CD14-positive monocyte (primary cell): ENCODE data around the gene SHQ1. TPM values are rescaled to one million over a fixed set of nuclear protein-coding genes. Genes with fewer than 3 reads are reported as not detected.

ENCODE experiments used
- DNase-seq, 3 donors: peaks; one replicate each; pipeline ENCODE4 v3.0.0-alpha.2; 2011 to 2022
- H2AFZ ChIP-seq: 2 replicates; pipeline ENCODE4 v1.6.0; 2012; ENCODE audit warnings: mild to moderate bottlenecking, low read depth, low read length, inconsistent platforms; ENCODE audit not compliant: insufficient read depth, poor library complexity, severe bottlenecking
- H3K27ac ChIP-seq, 2 donors: 1 replicate in 1 of 2; 2 replicates in 1 of 2; pipeline ENCODE4 v1.5.1; 2012 to 2013; ENCODE audit warnings: low read length in 2 of 2, control low read depth in 1 of 2, inconsistent platforms in 1 of 2, low read depth in 1 of 2, mild to moderate bottlenecking in 1 of 2
- H3K27me3 ChIP-seq, 2 donors: one replicate each; pipeline versions ENCODE4 v1.6.0 to v1.6.1; 2011 to 2013; ENCODE audit warnings: low read length in 2 of 2; ENCODE audit not compliant: control insufficient read depth in 2 of 2, insufficient read depth in 2 of 2
- H3K36me3 ChIP-seq, 2 donors: replicated peaks in 1 of 2; 1 replicate in 1 of 2; 2 replicates in 1 of 2; pipeline versions ENCODE4 v1.5.1 to v1.6.1; 2012 to 2013; ENCODE audit warnings: low read length in 2 of 2, control low read depth in 1 of 2, inconsistent platforms in 1 of 2, mild to moderate bottlenecking in 1 of 2; ENCODE audit not compliant: insufficient read depth in 2 of 2, control insufficient read depth in 1 of 2
- H3K4me1 ChIP-seq, 2 donors: 1 replicate in 1 of 2; 2 replicates in 1 of 2; pipeline versions ENCODE4 v1.5.1 to v1.6.1; 2012 to 2013; ENCODE audit warnings: low read length in 2 of 2, control low read depth in 1 of 2, inconsistent platforms in 1 of 2, mild to moderate bottlenecking in 1 of 2, moderate library complexity in 1 of 2; ENCODE audit not compliant: insufficient read depth in 2 of 2, control insufficient read depth in 1 of 2
- H3K4me2 ChIP-seq: replicated peaks from 2 replicates; pipeline ENCODE3; 2012; ENCODE audit warnings: low read length, moderate library complexity, mild to moderate bottlenecking; ENCODE audit not compliant: poor library complexity, severe bottlenecking; ENCODE audit errors: extremely low read depth
- H3K4me3 ChIP-seq, 3 experiments: fragments of 200-600 bp in 1 of 3; sonication (generic) in 1 of 3; replicated peaks in 1 of 3; 1 replicate in 2 of 3; 2 replicates in 1 of 3; pipeline ENCODE4 v1.5.1; 2011 to 2013; ENCODE audit warnings: low read length in 3 of 3, mild to moderate bottlenecking in 3 of 3, control low read depth in 2 of 3, low read depth in 2 of 3, inconsistent platforms in 1 of 3, moderate library complexity in 1 of 3
- H3K79me2 ChIP-seq: 2 replicates; pipeline ENCODE4 v1.6.0; 2012; ENCODE audit warnings: mild to moderate bottlenecking, control low read depth, inconsistent platforms, low read length, moderate library complexity; ENCODE audit not compliant: insufficient read depth
- H3K9ac ChIP-seq: 2 replicates; pipeline ENCODE4 v1.6.0; 2017; ENCODE audit warnings: low read length, mild to moderate bottlenecking; ENCODE audit not compliant: insufficient read depth, poor library complexity, severe bottlenecking
- H3K9me3 ChIP-seq, 2 donors: replicated peaks in 1 of 2; 1 replicate in 1 of 2; 2 replicates in 1 of 2; pipeline versions ENCODE4 v1.5.1 to v1.6.1; 2012 to 2013; ENCODE audit warnings: low read length in 2 of 2, control low read depth in 1 of 2; ENCODE audit not compliant: control insufficient read depth in 1 of 2, insufficient read depth in 1 of 2
- H4K20me1 ChIP-seq: 2 replicates; pipeline ENCODE4 v1.6.0; 2012; ENCODE audit warnings: mild to moderate bottlenecking, low read length, control low read depth, moderate library complexity; ENCODE audit not compliant: insufficient read depth
- H3K27ac Mint-ChIP-seq, 7 donors: one replicate each; pipeline ENCODE4 v1.8.0; 2020; ENCODE audit warnings: mild to moderate bottlenecking in 7 of 7, mixed read lengths in 7 of 7, moderate library complexity in 6 of 7, inconsistent platforms in 2 of 7
- H3K27me3 Mint-ChIP-seq, 3 donors: one replicate each; pipeline ENCODE4 v1.8.0; 2021 to 2022; ENCODE audit warnings: low read depth in 3 of 3, mild to moderate bottlenecking in 3 of 3, mixed read lengths in 3 of 3, moderate library complexity in 3 of 3, inconsistent platforms in 1 of 3
- H3K36me3 Mint-ChIP-seq, 2 donors: one replicate each; pipeline ENCODE4 v1.8.0; 2020; ENCODE audit warnings: mixed read lengths in 2 of 2, inconsistent platforms in 1 of 2, mild to moderate bottlenecking in 1 of 2
- H3K4me1 Mint-ChIP-seq: one replicate; pipeline ENCODE4 v1.8.0; 2020; ENCODE audit warnings: mild to moderate bottlenecking, mixed read lengths
- H3K4me3 Mint-ChIP-seq, 2 donors: one replicate each; pipeline ENCODE4 v1.8.0; 2020; ENCODE audit warnings: mild to moderate bottlenecking in 2 of 2, mixed read lengths in 2 of 2, moderate library complexity in 1 of 2
- H3K9me3 Mint-ChIP-seq, 7 donors: one replicate each; pipeline ENCODE4 v1.8.0; 2020 to 2022; ENCODE audit warnings: mixed read lengths in 7 of 7, mild to moderate bottlenecking in 6 of 7, moderate library complexity in 6 of 7, inconsistent platforms in 2 of 7
- WGBS: methylation state at CpG from one replicate; pipeline ENCODE4 v1.1.5; 2013; ENCODE audit warnings: missing lambda C conversion rate; ENCODE audit not compliant: insufficient coverage; 5-methylcytosine and 5-hydroxymethylcytosine counted together
- intact Hi-C, 2 donors: fragments of 100-400 bp; cut with micrococcal nuclease; formaldehyde crosslinking; loops; one replicate each; pipeline versions ENCODE4 v1.15.0 to v1.15.1; 2023
- polyA plus RNA-seq, 3 donors: library from polyadenylated mRNA; depleted of rRNA in 1 of 3; unstranded in 2 of 3; stranded (reverse) in 1 of 3; fragments of 300-500 nt in 2 of 3; fragments of >200 nt in 1 of 3; fragmentation: Illumina TruSeq in 2 of 3; gene quantifications; 1 replicate in 2 of 3; 2 replicates in 1 of 3; pipeline ENCODE4 v1.2.3, GENCODE V29; 2012 to 2021
- TF ChIP-seq, protein P1 (sequence below): fragments of 200-600 bp; IDR thresholded peaks from one replicate; pipeline ENCODE4 v1.8.0; 2022; ENCODE audit warnings: antibody characterized with exemption, mild to moderate bottlenecking

The SHQ1 gene
- polyA plus RNA-seq, 3 donors: 3.5 to 31.6 (median 8.2) TPM

DNA sequence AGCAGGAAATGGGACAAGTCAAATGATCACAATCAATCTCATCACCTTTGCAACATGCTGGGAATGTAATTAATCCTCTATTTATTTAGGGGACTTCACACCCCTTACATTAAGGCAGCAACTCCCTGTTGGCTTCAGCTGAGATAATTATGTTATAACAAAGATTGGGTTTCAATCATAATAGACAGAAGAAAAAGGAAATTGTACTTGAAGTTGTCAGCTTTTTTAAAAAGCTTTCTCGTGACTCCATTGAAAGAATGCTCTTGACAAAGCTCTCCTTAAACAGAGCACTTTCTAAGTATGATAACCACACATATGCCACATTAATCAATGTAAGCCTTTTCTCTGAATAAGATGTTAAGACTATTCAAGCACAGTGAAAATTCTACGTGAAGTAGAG lies 65.7 kb downstream of the SHQ1 start:
- H3K36me3 ChIP-seq: peaks cover 8 to 32% of the 10 kb centered on the region in 2 donors
- H4K20me1 ChIP-seq: no peaks in the 10 kb centered on the region
- no peak overlapping the region for H3K9ac ChIP-seq
- H3K36me3 Mint-ChIP-seq: peaks cover 16 to 19% of the 10 kb centered on the region in 2 donors
- no peaks in the 10 kb centered on the region for H3K4me1 Mint-ChIP-seq
- H3K4me3 ChIP-seq: no peak overlapping the region
- H3K27ac ChIP-seq: no peak overlapping the region
- no peaks in the 10 kb centered on the region for H3K27me3 ChIP-seq
- H3K4me2 ChIP-seq: no peak overlapping the region
- H3K27ac Mint-ChIP-seq: no peak overlapping the region
- no peak overlapping the region for H3K4me3 Mint-ChIP-seq
- DNase-seq: no peak
- no peaks in the 10 kb centered on the region for H3K27me3 Mint-ChIP-seq
- TF ChIP-seq, protein P1, sequence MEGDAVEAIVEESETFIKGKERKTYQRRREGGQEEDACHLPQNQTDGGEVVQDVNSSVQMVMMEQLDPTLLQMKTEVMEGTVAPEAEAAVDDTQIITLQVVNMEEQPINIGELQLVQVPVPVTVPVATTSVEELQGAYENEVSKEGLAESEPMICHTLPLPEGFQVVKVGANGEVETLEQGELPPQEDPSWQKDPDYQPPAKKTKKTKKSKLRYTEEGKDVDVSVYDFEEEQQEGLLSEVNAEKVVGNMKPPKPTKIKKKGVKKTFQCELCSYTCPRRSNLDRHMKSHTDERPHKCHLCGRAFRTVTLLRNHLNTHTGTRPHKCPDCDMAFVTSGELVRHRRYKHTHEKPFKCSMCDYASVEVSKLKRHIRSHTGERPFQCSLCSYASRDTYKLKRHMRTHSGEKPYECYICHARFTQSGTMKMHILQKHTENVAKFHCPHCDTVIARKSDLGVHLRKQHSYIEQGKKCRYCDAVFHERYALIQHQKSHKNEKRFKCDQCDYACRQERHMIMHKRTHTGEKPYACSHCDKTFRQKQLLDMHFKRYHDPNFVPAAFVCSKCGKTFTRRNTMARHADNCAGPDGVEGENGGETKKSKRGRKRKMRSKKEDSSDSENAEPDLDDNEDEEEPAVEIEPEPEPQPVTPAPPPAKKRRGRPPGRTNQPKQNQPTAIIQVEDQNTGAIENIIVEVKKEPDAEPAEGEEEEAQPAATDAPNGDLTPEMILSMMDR: no peak
- no peaks in the 10 kb centered on the region for H3K79me2 ChIP-seq
- H3K9me3 Mint-ChIP-seq: no peaks in the 10 kb centered on the region
- no peaks in the 10 kb centered on the region for H3K4me1 ChIP-seq
- no peak overlapping the region for H2AFZ ChIP-seq
- WGBS: no CpG with 5 or more reads among the region's 2 CpGs
- H3K9me3 ChIP-seq: no peaks in the 10 kb centered on the region
- intact Hi-C loops: no loop called here

DNA sequence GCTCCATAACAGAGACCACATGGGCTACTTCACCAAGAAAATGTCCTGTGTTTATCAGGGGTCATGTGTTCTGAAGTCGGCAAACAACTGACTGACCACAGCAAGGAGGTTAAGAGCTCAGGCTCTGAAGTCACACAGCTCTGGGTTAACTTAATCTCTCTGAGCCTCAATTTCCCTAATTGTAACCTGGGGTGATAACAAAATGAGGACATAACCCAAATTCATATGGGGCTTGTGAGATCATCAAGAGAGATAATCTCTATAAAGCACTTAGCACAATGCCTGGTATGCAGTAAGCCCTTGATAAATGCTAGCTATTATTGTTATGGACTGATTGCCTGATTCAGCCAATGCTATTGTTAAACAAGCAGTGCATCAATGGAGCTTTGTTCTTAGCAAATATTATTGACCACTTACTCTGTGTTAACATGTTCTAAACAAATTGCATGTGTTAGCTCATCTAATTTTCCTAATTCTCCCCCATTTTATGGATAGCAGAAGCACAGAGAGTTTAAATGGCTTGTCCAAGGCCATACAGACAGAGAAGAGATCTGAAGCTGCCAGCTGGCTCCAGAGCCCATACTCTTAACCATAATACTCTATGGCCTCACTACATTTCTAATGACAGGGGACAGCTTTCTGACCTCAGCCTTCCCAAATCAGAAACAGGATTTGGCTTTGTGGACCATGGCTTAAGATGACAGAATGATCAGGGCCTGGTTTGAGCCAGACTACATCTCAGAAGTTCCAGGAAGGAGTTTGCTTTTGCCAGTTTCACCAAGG lies 78.3 kb downstream of the SHQ1 start:
- TF ChIP-seq, protein P1: no peak
- H3K27ac Mint-ChIP-seq: no peak overlapping the region
- H3K27me3 Mint-ChIP-seq: peaks cover 0 to 6% (median 5%) of the 10 kb centered on the region in 3 donors
- no peaks in the 10 kb centered on the region for H4K20me1 ChIP-seq
- H3K9me3 Mint-ChIP-seq: no peaks in the 10 kb centered on the region
- no peak for DNase-seq
- no peaks in the 10 kb centered on the region for H3K4me1 ChIP-seq
- H3K9me3 ChIP-seq: no peaks in the 10 kb centered on the region
- H3K4me3 ChIP-seq: no peak overlapping the region
- H3K27me3 ChIP-seq: no peaks in the 10 kb centered on the region
- peaks cover 3 to 46% of the 10 kb centered on the region in 2 donors for H3K36me3 ChIP-seq
- intact Hi-C loops: no loop called here
- H3K9ac ChIP-seq: no peak overlapping the region
- no peak overlapping the region for H3K4me2 ChIP-seq
- H2AFZ ChIP-seq: no peak overlapping the region
- peaks cover 20 to 41% of the 10 kb centered on the region in 2 donors for H3K36me3 Mint-ChIP-seq
- H3K4me3 Mint-ChIP-seq: no peak overlapping the region
- H3K4me1 Mint-ChIP-seq: no peaks in the 10 kb centered on the region
- no peak overlapping the region for H3K27ac ChIP-seq
- WGBS: no CpG with 5 or more reads among the region's 1 CpG
- no peaks in the 10 kb centered on the region for H3K79me2 ChIP-seq
